Breast epithelium (tissue), 4 donors: ENCODE data around the gene SMARCD3. TPM values are rescaled to one million over a fixed set of nuclear protein-coding genes. Genes with fewer than 3 reads are reported as not detected.

ENCODE experiments used
- DNase-seq, 2 donors: peaks; one replicate each; pipeline ENCODE4 v3.0.0-alpha.2; 2019; ENCODE audit warnings: low spot score in 2 of 2
- H3K27ac ChIP-seq, 2 donors: fragments of 200-600 bp; sonication (generic) in 1 of 2; one replicate each; pipeline ENCODE4 v1.5.1; 2016 to 2019; ENCODE audit warnings: mild to moderate bottlenecking in 1 of 2
- H3K27me3 ChIP-seq, 2 donors: fragments of 200-600 bp; sonication (generic) in 1 of 2; one replicate each; pipeline versions ENCODE4 v1.5.1 to v1.6.0; 2017 to 2019; ENCODE audit warnings: control low read depth in 1 of 2, mild to moderate bottlenecking in 1 of 2
- H3K36me3 ChIP-seq: fragments of 200-600 bp; one replicate; pipeline ENCODE4 v1.5.1; 2019
- H3K4me1 ChIP-seq, 2 donors: fragments of 200-600 bp; sonication (generic); one replicate each; pipeline ENCODE4 v1.5.1; 2016 to 2019; ENCODE audit warnings: control low read depth in 1 of 2
- H3K4me3 ChIP-seq, 3 donors: fragments of 200-600 bp; sonication (generic); 1 replicate in 2 of 3; 2 replicates in 1 of 3; pipeline ENCODE4 v1.5.1; 2016 to 2019; ENCODE audit warnings: mild to moderate bottlenecking in 3 of 3, moderate library complexity in 2 of 3
- H3K9me3 ChIP-seq, 2 donors: fragments of 200-600 bp; sonication (generic) in 1 of 2; one replicate each; pipeline ENCODE4 v1.5.1; 2016 to 2019; ENCODE audit warnings: control low read depth in 1 of 2
- CTCF ChIP-seq, 3 donors: fragments of 450-650 bp; IDR thresholded peaks; one replicate each; pipeline ENCODE4 v1.5.1; 2016 to 2017; ENCODE audit warnings: antibody characterized with exemption in 3 of 3, mild to moderate bottlenecking in 3 of 3, moderate library complexity in 3 of 3
- POLR2A ChIP-seq: fragments of 450-650 bp; IDR thresholded peaks from one replicate; pipeline ENCODE4 v1.6.1; 2016; ENCODE audit warnings: antibody characterized with exemption, mild to moderate bottlenecking, moderate library complexity
- POLR2AphosphoS5 ChIP-seq, 3 donors: sonication (generic); formaldehyde crosslinking; IDR thresholded peaks; one replicate each; pipeline ENCODE4 v1.6.1; 2017; ENCODE audit warnings: antibody characterized with exemption in 3 of 3
- intact Hi-C: fragments of 100-400 bp; cut with DNase I; formaldehyde crosslinking; loops from one replicate; pipeline ENCODE4 v1.15.1; 2023; ENCODE audit warnings: low total_unique reads
- total RNA-seq, 3 donors: library from RNA; depleted of rRNA; stranded (reverse); fragments of >200 nt; gene quantifications; one replicate each; pipeline ENCODE4 v1.1.0, GENCODE V29; 2016

SMARCD3 gene
- total RNA-seq, 3 donors from 2014 or later, result 21.3 to 69.5 (median 43.5) TPM

DNA sequence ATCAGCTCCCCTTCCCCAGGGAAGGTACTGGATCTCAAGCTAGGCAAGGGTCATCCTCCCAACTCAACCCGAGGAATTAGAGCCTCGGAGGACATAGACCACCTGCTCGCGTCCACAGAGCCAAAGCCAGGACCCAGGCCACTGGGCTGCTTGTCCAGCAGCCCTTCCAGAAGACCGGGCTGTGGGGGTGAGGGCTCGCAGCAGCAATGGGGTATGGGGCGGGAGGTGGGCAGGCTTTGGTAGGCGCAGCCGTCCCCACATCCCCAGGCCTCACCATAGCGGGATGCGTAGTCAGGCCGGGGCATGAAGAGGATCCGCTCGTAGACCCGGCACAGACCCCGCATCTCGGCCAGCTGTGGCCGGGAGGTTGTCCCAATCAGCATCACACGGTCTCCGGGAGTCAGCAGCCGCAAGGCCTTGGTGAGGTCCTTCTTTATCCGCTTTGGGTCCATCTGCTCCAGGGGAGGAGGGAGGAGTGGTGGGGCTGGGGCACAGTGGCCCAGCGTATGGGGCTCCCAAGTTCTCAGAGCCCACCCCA lies 56.4 kb downstream of the SMARCD3 start:
- no peak overlapping the region for H3K4me3 ChIP-seq
- H3K4me1 ChIP-seq, result no peaks in the 10 kb centered on the region
- no peaks in the 10 kb centered on the region for H3K9me3 ChIP-seq
- H3K36me3 ChIP-seq, result no peaks in the 10 kb centered on the region
- no peak overlapping the region for H3K27ac ChIP-seq
- no peak for DNase-seq
- TF ChIP-seq POLR2AphosphoS5 (IDR thresholded peaks at IDR 0.05), result no peak
- no peak for TF ChIP-seq CTCF (IDR thresholded peaks at IDR 0.05)
- TF ChIP-seq POLR2A, result no peak
- intact Hi-C loops, result no loop called here
- peaks cover 0 to 4% of the 10 kb centered on the region in 2 donors for H3K27me3 ChIP-seq

DNA sequence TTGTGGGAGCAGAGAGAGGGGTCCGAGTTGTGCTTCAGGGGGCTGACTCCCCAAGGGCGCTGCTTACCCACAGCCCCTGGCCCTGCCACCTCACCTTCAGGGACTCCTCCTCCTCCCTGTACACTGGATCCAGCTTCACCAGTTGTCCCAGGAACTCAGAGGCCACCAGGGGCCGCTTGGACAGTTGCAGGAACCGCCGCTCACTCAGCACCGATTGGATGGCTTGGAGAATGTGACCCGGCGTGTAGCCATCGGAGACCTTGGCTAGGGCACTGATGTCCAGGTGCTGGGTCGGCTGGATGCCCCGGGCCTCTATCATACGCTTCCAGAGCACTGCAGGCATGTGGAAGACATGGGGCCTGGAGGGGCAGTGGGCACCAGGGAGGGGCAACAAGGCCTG lies 57.0 kb downstream of the SMARCD3 start:
- Histone ChIP-seq H3K4me3 (no peak overlapping the region), H3K9me3 (no peaks in the 10 kb centered on the region), H3K36me3 (no peaks in the 10 kb centered on the region), H3K27me3 (peaks cover 0 to 4% of the 10 kb centered on the region in 2 donors), H3K4me1 (no peaks in the 10 kb centered on the region), H3K27ac (no peak overlapping the region)
- DNase-seq, result no peak
- no peak for TF ChIP-seq CTCF (IDR thresholded peaks at IDR 0.05)
- intact Hi-C loops, result no loop called here

GRCh38 chr7:151189038-151189437 lies 59.5 kb downstream of the SMARCD3 start:
- H3K4me3 ChIP-seq, result no peak overlapping the region
- TF ChIP-seq POLR2AphosphoS5 (IDR thresholded peaks at IDR 0.05) (no peak), POLR2A (no peak), CTCF (IDR thresholded peaks at IDR 0.05) (no peak)
- DNase-seq, result no peak
- no peak overlapping the region for H3K27ac ChIP-seq
- H3K4me1 ChIP-seq, result no peaks in the 10 kb centered on the region
- H3K9me3 ChIP-seq, result no peaks in the 10 kb centered on the region
- H3K36me3 ChIP-seq, result no peaks in the 10 kb centered on the region
- intact Hi-C loops, result no loop called here
- peaks cover 0 to 4% of the 10 kb centered on the region in 2 donors for H3K27me3 ChIP-seq

Other genes with a start within 250 kb of the SMARCD3 start
- gene ATG9B, start 224.2 kb downstream of the SMARCD3 start, total RNA-seq, result 1 to 10 TPM in 1 of 3 donors, under 1 TPM in 1, not detected in 1; 0.44 to 2.0 TPM
- 10 to 100 TPM; 14.7 to 19.3 (median 17.6) TPM for gene ABCB8, start 220.2 kb downstream of the SMARCD3 start, total RNA-seq
- 1 to 10 TPM; 1.3 to 3.3 (median 2.3) TPM for gene ASIC3, start 200.2 kb downstream of the SMARCD3 start, total RNA-seq
- 1 to 10 TPM; 5.2 to 8.8 (median 8.6) TPM for gene CDK5, start 190.8 kb downstream of the SMARCD3 start, total RNA-seq
- gene SLC4A2, start 189.1 kb downstream of the SMARCD3 start, total RNA-seq, result 100 to 1,000 TPM in 1 of 3 donors, 10 to 100 TPM in 2; 83.2 to 101 (median 92.8) TPM
- 10 to 100 TPM; 45.6 to 63.5 (median 60.0) TPM for gene FASTK, start 167.9 kb downstream of the SMARCD3 start, total RNA-seq
- gene TMUB1, start 165.2 kb downstream of the SMARCD3 start, total RNA-seq, result 10 to 100 TPM; 32.1 to 36.1 (median 35.0) TPM
- 10 to 100 TPM; 47.2 to 58.1 (median 55.1) TPM for gene AGAP3, start 162.2 kb downstream of the SMARCD3 start, total RNA-seq
- gene GBX1, start 81.0 kb downstream of the SMARCD3 start, total RNA-seq, result not detected
- gene ASB10, start 61.4 kb downstream of the SMARCD3 start, total RNA-seq, result not detected
- not detected for gene H2BK1, start 38.2 kb downstream of the SMARCD3 start, total RNA-seq
- gene ABCF2, start 21.5 kb downstream of the SMARCD3 start, total RNA-seq, result 10 to 100 TPM; 35.6 to 58.7 (median 42.2) TPM
- 10 to 100 TPM; 24.5 to 40.6 (median 38.3) TPM for gene CHPF2, start 16.2 kb downstream of the SMARCD3 start, total RNA-seq
- gene NUB1, start 93.1 kb upstream of the SMARCD3 start, total RNA-seq, result 10 to 100 TPM; 61.9 to 71.7 (median 62.7) TPM
- 10 to 100 TPM; 15.5 to 61.5 (median 57.0) TPM for gene WDR86, start 161.3 kb upstream of the SMARCD3 start, total RNA-seq
- 1 to 10 TPM in 1 of 3 donors, under 1 TPM in 1, not detected in 1; 0.98 to 1.3 TPM for gene CRYGN, start 191.4 kb upstream of the SMARCD3 start, total RNA-seq